ENCODE measurements around the gene TAAR1. TPM values are rescaled to one million over a fixed set of nuclear protein-coding genes. Genes with fewer than 3 reads are reported as not detected.
"Not testable (repeated sequence)": the region's sequence is repeated elsewhere in the genome, so short reads cannot be mapped to it uniquely, and the experiment has no call there.

Gene TAAR1
- polyA plus RNA-seq, 1 donor (not counting 4 experiments of a cell fraction or from before 2014, with no cell fraction given), result not detected

DNA sequence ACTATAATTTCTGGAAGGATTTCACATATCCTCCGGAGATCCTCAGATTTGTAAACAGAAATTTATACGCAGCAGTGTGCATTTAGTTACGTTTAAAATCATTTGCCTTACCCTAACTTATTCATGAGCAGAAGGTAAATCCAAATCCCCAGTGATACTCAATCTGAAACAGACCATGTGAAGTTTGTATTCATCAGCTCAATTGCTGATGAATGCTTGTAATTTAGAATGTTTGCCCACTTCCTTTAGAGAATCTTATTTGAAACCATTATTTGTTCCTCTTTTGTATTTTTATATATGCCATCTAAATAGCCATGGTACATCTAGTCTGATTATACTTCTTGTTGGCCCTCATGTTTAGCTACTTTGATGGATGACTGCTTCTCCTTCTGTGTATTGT, 15.4 kb downstream of the TAAR1 start:
- H3K9me1 ChIP-seq (ENCODE audit: control insufficient read depth, extremely low read depth, insufficient read depth, low read length), result no peaks in the 10 kb centered on the region
- FAIRE-seq (no peak), DNase-seq (ENCODE audit: low read depth, low spot score) (no peak)
- dilution Hi-C loops (cut with MboI; ENCODE audit: extremely low pct_ligation_motif_present, low sequenced_read_pairs), result no loop called here
- H3K9ac ChIP-seq (ENCODE audit: control insufficient read depth, extremely low read depth, insufficient read depth, low read length), result no peak overlapping the region
- no peaks in the 10 kb centered on the region for H3K27me3 ChIP-seq (ENCODE audit: control insufficient read depth, extremely low read depth, insufficient read depth, low read length)
- H3K4me2 ChIP-seq (ENCODE audit: control insufficient read depth, extremely low read depth, insufficient read depth, low read depth, low read length), result no peak overlapping the region
- no peak overlapping the region for H3K27ac ChIP-seq (ENCODE audit: control insufficient read depth, insufficient read depth, low read length)
- no peaks in the 10 kb centered on the region for H3K4me1 ChIP-seq (ENCODE audit: control insufficient read depth, extremely low read depth, insufficient read depth, low read length)
- no peak overlapping the region for H2AFZ ChIP-seq (ENCODE audit: control insufficient read depth, low read length)
- H3K4me3 ChIP-seq (ENCODE audit: control insufficient read depth in 2 of 3, extremely low read depth in 1 of 3, insufficient read depth in 2 of 3, low read depth in 1 of 3, low read length in 3 of 3), result no peak overlapping the region
- TF ChIP-seq, protein P1, sequence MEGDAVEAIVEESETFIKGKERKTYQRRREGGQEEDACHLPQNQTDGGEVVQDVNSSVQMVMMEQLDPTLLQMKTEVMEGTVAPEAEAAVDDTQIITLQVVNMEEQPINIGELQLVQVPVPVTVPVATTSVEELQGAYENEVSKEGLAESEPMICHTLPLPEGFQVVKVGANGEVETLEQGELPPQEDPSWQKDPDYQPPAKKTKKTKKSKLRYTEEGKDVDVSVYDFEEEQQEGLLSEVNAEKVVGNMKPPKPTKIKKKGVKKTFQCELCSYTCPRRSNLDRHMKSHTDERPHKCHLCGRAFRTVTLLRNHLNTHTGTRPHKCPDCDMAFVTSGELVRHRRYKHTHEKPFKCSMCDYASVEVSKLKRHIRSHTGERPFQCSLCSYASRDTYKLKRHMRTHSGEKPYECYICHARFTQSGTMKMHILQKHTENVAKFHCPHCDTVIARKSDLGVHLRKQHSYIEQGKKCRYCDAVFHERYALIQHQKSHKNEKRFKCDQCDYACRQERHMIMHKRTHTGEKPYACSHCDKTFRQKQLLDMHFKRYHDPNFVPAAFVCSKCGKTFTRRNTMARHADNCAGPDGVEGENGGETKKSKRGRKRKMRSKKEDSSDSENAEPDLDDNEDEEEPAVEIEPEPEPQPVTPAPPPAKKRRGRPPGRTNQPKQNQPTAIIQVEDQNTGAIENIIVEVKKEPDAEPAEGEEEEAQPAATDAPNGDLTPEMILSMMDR (optimal IDR thresholded peaks at IDR 0.05 in 1 of 3, IDR thresholded peaks at IDR 0.05 in 1 of 3, conservative IDR thresholded peaks at IDR 0.05 in 1 of 3; ENCODE audit: extremely low read depth in 1 of 3, insufficient read depth in 2 of 3, low read length in 3 of 3), result no peak
- H3K9me3 ChIP-seq (ENCODE audit: control insufficient read depth, low read depth, low read length), result no peaks in the 10 kb centered on the region
- H3K79me2 ChIP-seq (ENCODE audit: control insufficient read depth, insufficient read depth, low read length), result no peaks in the 10 kb centered on the region
- H4K20me1 ChIP-seq (ENCODE audit: control insufficient read depth, extremely low read depth, insufficient read depth, low read length), result no peaks in the 10 kb centered on the region
- H3K36me3 ChIP-seq (ENCODE audit: control insufficient read depth in 2 of 2, extremely low read depth in 1 of 2, insufficient read depth in 2 of 2, low read length in 2 of 2), result no peaks in the 10 kb centered on the region

DNA sequence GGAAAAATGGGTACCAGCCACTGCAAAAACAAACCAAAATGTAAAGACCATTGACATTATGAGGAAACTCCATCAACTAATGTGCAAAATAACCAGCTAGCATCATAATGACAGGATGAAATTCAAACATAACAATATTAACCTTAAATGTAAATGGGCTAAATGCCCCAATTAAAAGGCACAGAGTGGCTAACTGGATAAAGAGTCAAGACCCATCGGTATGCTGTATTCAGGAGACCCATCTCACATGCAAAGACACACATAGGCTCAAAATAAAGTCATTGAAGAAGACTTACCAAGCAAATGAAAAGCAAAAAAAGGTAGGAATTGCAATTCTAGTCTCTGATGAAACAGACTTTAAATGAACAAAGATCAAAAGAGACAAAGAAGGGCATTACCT, 21.8 kb downstream of the TAAR1 start:
- H3K9me3 ChIP-seq (ENCODE audit: control insufficient read depth, low read depth, low read length); dilution Hi-C loops (cut with MboI; ENCODE audit: extremely low pct_ligation_motif_present, low sequenced_read_pairs); H3K4me1 ChIP-seq (ENCODE audit: control insufficient read depth, extremely low read depth, insufficient read depth, low read length); H3K9ac ChIP-seq (ENCODE audit: control insufficient read depth, extremely low read depth, insufficient read depth, low read length); H2AFZ ChIP-seq (ENCODE audit: control insufficient read depth, low read length); FAIRE-seq; H4K20me1 ChIP-seq (ENCODE audit: control insufficient read depth, extremely low read depth, insufficient read depth, low read length); H3K4me2 ChIP-seq (ENCODE audit: control insufficient read depth, extremely low read depth, insufficient read depth, low read depth, low read length); DNase-seq (ENCODE audit: low read depth, low spot score); H3K4me3 ChIP-seq (ENCODE audit: control insufficient read depth in 2 of 3, extremely low read depth in 1 of 3, insufficient read depth in 2 of 3, low read depth in 1 of 3, low read length in 3 of 3); H3K9me1 ChIP-seq (ENCODE audit: control insufficient read depth, extremely low read depth, insufficient read depth, low read length); H3K79me2 ChIP-seq (ENCODE audit: control insufficient read depth, insufficient read depth, low read length); H3K36me3 ChIP-seq (ENCODE audit: control insufficient read depth in 2 of 2, extremely low read depth in 1 of 2, insufficient read depth in 2 of 2, low read length in 2 of 2); H3K27me3 ChIP-seq (ENCODE audit: control insufficient read depth, extremely low read depth, insufficient read depth, low read length); H3K27ac ChIP-seq (ENCODE audit: control insufficient read depth, insufficient read depth, low read length): not testable (repeated sequence)

DNA sequence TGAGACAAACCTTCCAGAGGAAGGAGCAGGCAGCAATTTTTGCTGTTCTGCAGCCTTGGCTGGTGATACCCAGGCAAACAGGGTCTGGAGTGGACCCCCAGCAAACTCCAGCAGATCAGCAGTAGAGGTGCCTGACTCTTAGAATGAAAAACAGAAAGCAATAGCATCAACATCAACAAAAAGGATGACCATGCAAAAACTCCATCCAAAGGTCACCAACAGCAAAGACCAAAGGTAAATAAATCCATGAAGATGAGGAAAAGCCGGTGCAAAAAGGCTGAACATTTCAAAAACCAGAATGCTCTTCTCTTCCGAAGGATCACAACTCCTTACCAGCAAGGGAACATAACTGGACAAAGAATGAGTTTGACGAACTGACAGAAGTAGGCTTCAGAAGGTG, 23.1 kb downstream of the TAAR1 start:
- H3K9ac ChIP-seq (ENCODE audit: control insufficient read depth, extremely low read depth, insufficient read depth, low read length); FAIRE-seq; H3K27me3 ChIP-seq (ENCODE audit: control insufficient read depth, extremely low read depth, insufficient read depth, low read length); H3K79me2 ChIP-seq (ENCODE audit: control insufficient read depth, insufficient read depth, low read length); H3K4me3 ChIP-seq (ENCODE audit: control insufficient read depth in 2 of 3, extremely low read depth in 1 of 3, insufficient read depth in 2 of 3, low read depth in 1 of 3, low read length in 3 of 3); dilution Hi-C loops (cut with MboI; ENCODE audit: extremely low pct_ligation_motif_present, low sequenced_read_pairs); H3K9me3 ChIP-seq (ENCODE audit: control insufficient read depth, low read depth, low read length); H3K4me2 ChIP-seq (ENCODE audit: control insufficient read depth, extremely low read depth, insufficient read depth, low read depth, low read length); DNase-seq (ENCODE audit: low read depth, low spot score); H2AFZ ChIP-seq (ENCODE audit: control insufficient read depth, low read length); H3K4me1 ChIP-seq (ENCODE audit: control insufficient read depth, extremely low read depth, insufficient read depth, low read length); H3K36me3 ChIP-seq (ENCODE audit: control insufficient read depth in 2 of 2, extremely low read depth in 1 of 2, insufficient read depth in 2 of 2, low read length in 2 of 2); H3K9me1 ChIP-seq (ENCODE audit: control insufficient read depth, extremely low read depth, insufficient read depth, low read length); H3K27ac ChIP-seq (ENCODE audit: control insufficient read depth, insufficient read depth, low read length); H4K20me1 ChIP-seq (ENCODE audit: control insufficient read depth, extremely low read depth, insufficient read depth, low read length): not testable (repeated sequence)

DNA sequence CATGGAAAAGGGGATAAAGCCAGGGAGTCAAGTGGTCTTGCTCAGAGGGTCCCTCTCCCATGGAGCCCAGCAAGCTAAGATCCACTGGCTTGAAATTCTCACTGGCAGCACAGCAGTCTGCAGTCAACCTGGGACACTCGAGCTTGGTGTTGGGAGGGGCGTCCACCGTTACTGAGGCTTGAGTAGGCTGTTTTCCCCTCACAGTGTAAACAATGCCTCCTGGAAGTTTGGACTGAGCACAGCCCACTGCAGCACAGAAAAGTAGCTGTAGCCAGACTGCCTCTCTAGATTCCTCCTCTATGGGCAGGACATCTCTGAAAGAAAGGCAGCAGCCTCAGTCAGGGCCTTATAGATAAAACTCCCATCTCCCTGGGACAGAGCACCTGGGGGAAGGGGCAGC, 23.7 kb downstream of the TAAR1 start:
- H3K4me2 ChIP-seq (ENCODE audit: control insufficient read depth, extremely low read depth, insufficient read depth, low read depth, low read length); H3K9me3 ChIP-seq (ENCODE audit: control insufficient read depth, low read depth, low read length); H3K9me1 ChIP-seq (ENCODE audit: control insufficient read depth, extremely low read depth, insufficient read depth, low read length); H3K27ac ChIP-seq (ENCODE audit: control insufficient read depth, insufficient read depth, low read length); H4K20me1 ChIP-seq (ENCODE audit: control insufficient read depth, extremely low read depth, insufficient read depth, low read length); H3K4me3 ChIP-seq (ENCODE audit: control insufficient read depth in 2 of 3, extremely low read depth in 1 of 3, insufficient read depth in 2 of 3, low read depth in 1 of 3, low read length in 3 of 3); dilution Hi-C loops (cut with MboI; ENCODE audit: extremely low pct_ligation_motif_present, low sequenced_read_pairs); H3K9ac ChIP-seq (ENCODE audit: control insufficient read depth, extremely low read depth, insufficient read depth, low read length); H3K27me3 ChIP-seq (ENCODE audit: control insufficient read depth, extremely low read depth, insufficient read depth, low read length); H3K4me1 ChIP-seq (ENCODE audit: control insufficient read depth, extremely low read depth, insufficient read depth, low read length); H3K79me2 ChIP-seq (ENCODE audit: control insufficient read depth, insufficient read depth, low read length); FAIRE-seq; DNase-seq (ENCODE audit: low read depth, low spot score); H2AFZ ChIP-seq (ENCODE audit: control insufficient read depth, low read length); H3K36me3 ChIP-seq (ENCODE audit: control insufficient read depth in 2 of 2, extremely low read depth in 1 of 2, insufficient read depth in 2 of 2, low read length in 2 of 2): not testable (repeated sequence)
